HG03354 (cell line): ENCODE results near the gene CASP5.
"Not testable (repeated sequence)": the region's sequence is repeated elsewhere in the genome, so short reads cannot be mapped to it uniquely, and the experiment has no call there.

Experiments used
- ATAC-seq: cut with Tn5 transposase; IDR thresholded peaks from one replicate; pipeline ENCODE4 v1.9.1; 2021; ENCODE audit warnings: mild to moderate bottlenecking; ENCODE audit not compliant: unreplicated experiment, poor library complexity, severe bottlenecking

Gene CASP5

GRCh38 chr11:105023003-105023402 lies at the start of gene CASP5:
Gene CASP5, minus strand, starts transcription at chr11:105023168. Its CDS starts 32 bp downstream, at chr11:105023136.
- peak; percentile 50 for ATAC-seq

DNA sequence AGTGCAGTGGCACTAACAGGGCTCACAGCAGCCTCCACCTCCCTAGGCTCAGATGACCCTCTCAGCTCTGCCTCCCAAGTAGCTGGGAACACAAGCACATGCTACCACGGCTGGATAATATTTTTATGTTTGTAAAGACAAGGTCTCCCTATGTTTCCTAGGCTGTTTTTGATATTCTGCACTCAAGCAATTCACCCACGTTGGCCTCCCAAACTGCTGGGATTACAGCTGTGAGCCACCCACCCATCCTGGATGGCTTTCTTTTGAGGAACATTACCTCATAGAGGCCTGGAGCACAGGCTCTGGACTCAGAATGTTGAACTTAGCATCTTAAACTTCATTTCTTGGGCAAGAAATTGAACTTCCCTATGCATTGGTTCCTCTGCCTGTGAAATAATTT lies 49.1 kb upstream of the CASP5 start:
- not testable (repeated sequence) for ATAC-seq

- ATAC-seq = no peak
Observed at GRCh38 chr11:105071089-105071732, 48.2 kb upstream of the CASP5 start.

DNA sequence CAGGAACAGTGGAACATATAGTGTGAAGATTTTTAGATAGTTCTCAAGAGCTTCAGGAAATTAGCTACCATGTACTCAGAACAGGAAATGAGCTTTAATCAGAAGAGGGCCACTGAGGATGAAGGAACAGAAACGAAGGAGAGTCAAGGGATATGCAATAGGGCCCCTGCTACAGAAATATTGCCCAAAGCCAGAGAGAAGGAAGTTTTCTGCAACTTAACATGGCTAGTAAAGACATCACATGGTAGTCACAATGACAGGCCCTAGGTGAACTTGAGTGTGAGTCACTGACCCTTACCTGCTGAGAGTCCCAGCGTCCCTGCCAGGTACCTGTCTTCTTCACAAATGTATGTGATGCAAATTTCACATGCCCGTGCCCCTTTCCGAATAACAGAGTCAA lies 47.3 kb upstream of the CASP5 start:
- no peak for ATAC-seq

GRCh38 chr11:105069749-105070148 lies 46.8 kb upstream of the CASP5 start:
- ATAC-seq = not testable (repeated sequence)

GRCh38 chr11:105063245-105063941 lies 40.4 kb upstream of the CASP5 start:
- not testable (repeated sequence) for ATAC-seq

DNA sequence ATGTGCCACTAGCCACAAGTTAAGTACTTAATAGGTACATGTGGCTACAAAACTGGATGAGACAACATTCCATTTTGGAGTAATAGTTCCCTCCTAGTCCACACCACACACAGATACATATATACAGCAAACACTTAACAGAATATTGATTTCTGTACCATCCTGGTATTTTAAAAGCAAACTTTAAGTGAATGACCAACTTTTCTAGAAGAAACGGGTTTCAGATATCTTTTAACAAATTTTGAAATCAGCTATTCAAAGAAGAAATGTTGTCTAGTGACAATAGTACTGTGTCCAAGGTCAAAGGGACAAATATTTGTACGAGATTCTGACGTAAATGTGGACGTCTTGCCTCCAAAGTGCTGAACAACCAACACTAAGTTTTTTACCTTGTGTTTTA lies 34.5 kb upstream of the CASP5 start:
- ATAC-seq = no peak

DNA sequence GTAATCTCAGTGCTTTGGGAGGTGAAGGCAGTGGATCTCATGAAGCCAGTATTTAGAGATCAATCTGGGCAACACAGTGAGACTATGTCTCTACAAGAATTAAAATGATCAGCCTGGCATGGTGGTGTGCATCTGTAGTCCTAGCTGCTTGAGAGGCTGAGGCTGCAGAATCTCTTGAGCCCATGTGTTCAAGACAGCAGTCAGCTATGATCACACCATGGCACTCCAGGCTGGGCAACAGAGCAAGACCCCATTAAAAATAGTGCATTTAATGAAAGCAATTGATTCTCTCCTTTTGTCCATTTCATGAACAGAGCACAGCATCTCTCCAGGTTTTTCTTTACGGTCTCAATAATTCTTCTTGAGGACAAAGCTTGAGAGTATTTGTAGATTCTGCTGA lies 33.5 kb upstream of the CASP5 start:
- no peak for ATAC-seq

DNA sequence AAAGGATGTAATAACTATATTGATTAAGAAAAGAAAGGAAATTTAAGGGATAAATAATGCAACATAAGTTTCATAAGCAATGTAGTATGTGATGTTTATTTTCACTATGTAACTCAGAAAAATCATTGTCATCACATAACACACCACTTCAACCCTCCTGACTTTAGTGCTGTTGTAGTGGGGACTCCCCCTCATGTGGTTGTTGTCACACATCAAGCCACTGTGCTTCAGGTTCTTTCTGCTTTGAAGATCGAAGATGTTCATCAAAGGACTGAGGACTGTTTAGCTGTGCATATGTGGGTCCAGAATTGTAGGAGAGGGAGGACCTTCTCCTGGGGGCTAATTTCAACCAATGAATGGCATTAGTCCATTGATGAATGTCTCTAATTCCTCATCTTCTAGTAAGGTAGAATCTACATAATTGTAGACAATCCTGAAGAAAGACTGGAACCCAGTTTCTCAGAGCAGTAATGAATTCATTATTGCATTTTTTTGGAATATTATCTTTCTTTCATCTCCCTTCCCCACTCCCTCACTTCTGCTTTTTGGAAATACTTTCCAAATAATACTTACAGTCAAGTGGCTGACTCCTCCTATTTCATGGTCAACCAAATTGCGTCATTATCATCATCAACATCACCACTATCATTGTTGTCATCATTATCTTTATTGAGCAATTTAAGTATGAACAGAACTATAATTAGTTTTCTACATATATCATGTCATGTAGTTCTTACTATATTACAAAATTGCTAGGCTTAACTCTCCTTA lies 31.9 kb upstream of the CASP5 start:
- no peak for ATAC-seq

- no peak for ATAC-seq
Observed at GRCh38 chr11:105052487-105052886, 29.5 kb upstream of the CASP5 start.

- ATAC-seq = no peak
Observed at GRCh38 chr11:105051559-105051958, 28.6 kb upstream of the CASP5 start.

DNA sequence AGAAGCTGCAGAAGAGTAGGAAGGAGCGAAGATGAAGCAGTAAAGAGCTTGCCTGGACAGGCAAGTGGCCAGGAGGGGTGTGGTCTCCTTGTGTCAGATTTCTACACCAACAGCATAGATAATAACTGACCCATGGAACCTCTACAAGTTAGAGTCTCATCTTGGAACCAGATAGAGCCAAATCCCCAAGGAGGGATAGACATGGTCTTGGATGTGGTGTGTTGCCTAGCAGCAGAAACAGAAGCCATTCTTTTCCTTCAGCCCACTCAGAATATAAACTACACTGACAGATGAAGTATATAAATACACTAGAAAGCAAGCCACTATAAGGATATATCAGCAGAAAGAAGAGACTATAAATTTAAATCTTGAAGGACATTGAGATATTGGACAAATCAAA lies 26.5 kb upstream of the CASP5 start:
- no peak for ATAC-seq

DNA sequence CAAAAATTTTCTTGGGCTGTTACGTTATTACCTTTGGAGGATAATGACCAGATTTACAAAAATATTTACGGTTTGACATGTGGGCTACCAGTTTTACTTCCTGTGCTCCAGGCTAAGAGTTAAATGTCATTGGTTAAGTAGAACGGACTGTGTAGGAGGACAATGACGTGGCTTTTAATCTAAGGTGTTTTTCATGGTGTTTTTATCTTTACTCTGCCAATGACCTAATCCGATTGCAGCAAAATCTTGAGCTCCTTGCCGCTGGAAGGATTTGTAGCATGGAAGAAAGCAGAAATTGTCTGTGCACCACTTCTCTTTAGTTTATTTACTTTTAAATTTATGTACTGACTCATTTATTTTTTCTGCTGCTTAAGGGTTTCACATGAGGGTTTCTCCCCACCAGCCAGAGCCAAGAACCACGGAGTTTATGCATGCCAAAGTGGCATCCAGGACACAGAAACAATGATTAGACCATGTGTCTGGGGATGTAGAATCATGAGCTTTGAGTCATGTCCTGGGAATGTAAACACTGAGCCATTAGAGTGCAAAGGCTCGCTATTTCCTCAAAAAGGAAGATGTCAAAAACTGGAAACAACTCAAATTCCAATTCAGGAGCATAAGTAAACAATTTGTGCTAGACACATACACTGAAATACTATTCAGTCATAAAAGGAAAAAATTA lies 24.1 kb upstream of the CASP5 start:
- ATAC-seq = no peak

- no peak for ATAC-seq
Observed at GRCh38 chr11:105045676-105046296, 22.8 kb upstream of the CASP5 start.

GRCh38 chr11:105044557-105045524 lies 21.9 kb upstream of the CASP5 start, which contains the start of gene CARD16:
Gene CARD16, minus strand, starts transcription at chr11:105045335. Its CDS starts 38 bp downstream, at chr11:105045297.
- ATAC-seq = peak; percentile 99

GRCh38 chr11:105042178-105042577 lies 19.2 kb upstream of the CASP5 start:
- no peak for ATAC-seq

DNA sequence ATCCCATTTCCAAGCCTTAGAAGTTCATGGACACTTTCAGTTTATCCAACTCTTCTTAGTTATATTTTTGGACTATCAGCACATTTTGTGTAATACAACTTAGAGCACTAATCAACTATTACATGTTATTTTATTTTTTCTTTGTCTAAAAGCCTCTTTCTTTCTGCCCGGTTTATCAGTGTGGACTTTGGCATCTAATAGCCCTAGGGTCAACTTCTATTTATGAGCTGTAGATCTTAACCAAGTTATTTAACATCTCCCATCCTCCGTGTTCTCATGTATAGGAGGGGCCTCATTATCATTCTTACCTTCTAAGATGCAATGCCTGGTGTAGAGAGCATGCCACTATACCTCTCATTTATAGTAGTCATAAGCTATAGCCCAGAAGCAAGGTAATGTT lies 17.7 kb upstream of the CASP5 start:
- ATAC-seq = no peak

GRCh38 chr11:105034813-105035620 lies 12.0 kb upstream of the CASP5 start, which contains the start of gene CASP1:
Gene CASP1, minus strand, starts transcription at chr11:105035144. Its CDS starts 31 bp downstream, at chr11:105035113.
- ATAC-seq = peak; percentile 94
